ENCODE results near the gene TBRG1.

DNA sequence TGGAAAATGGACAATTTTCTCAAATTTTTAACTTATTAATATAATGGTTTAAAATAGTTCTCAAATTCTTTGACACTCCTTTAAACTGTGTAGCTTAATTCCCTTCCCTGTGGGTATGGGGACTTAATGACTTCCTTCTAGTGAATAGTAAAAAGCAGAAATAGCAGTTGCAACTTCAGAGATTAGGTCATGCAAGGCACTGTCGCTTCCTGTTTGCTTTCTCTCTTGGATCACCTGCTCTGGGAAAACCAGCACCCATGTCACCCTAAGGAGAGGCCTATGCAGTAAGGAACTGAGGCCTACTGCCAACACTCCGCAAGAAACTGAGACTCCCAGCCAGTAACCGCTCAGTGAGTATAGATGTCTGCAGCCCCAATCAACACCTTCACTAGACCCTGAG, 16.9 kb upstream of the TBRG1 start:
- TF ChIP-seq, protein P1, sequence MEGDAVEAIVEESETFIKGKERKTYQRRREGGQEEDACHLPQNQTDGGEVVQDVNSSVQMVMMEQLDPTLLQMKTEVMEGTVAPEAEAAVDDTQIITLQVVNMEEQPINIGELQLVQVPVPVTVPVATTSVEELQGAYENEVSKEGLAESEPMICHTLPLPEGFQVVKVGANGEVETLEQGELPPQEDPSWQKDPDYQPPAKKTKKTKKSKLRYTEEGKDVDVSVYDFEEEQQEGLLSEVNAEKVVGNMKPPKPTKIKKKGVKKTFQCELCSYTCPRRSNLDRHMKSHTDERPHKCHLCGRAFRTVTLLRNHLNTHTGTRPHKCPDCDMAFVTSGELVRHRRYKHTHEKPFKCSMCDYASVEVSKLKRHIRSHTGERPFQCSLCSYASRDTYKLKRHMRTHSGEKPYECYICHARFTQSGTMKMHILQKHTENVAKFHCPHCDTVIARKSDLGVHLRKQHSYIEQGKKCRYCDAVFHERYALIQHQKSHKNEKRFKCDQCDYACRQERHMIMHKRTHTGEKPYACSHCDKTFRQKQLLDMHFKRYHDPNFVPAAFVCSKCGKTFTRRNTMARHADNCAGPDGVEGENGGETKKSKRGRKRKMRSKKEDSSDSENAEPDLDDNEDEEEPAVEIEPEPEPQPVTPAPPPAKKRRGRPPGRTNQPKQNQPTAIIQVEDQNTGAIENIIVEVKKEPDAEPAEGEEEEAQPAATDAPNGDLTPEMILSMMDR (IDR thresholded peaks at IDR 0.05; ENCODE audit: low read length) = no peak
- TF ChIP-seq EZH2 (IDR thresholded peaks at IDR 0.05; ENCODE audit: borderline replicate concordance, low read length) = no peak
